Sigmoid colon (tissue), 4 donors: ENCODE measurements around the gene MLXIP.

ENCODE experiments used
- CTCF ChIP-seq, 4 experiments: fragments of 450-650 bp in 3 of 4; fragments of 200-600 bp in 1 of 4; IDR thresholded peaks; one replicate each; pipeline ENCODE4 v1.5.1; 2016 to 2019; ENCODE audit warnings: antibody characterized with exemption in 4 of 4, mild to moderate bottlenecking in 3 of 4, moderate library complexity in 2 of 4
- POLR2A ChIP-seq, 2 donors: fragments of 450-650 bp; IDR thresholded peaks; one replicate each; pipeline ENCODE4 v1.6.1; 2016; ENCODE audit warnings: antibody characterized with exemption in 2 of 2, mild to moderate bottlenecking in 2 of 2, moderate library complexity in 2 of 2
- POLR2AphosphoS5 ChIP-seq, 4 donors: sonication (generic); formaldehyde crosslinking; IDR thresholded peaks; one replicate each; pipeline ENCODE4 v1.6.1; 2017; ENCODE audit warnings: antibody characterized with exemption in 4 of 4

- no peak for TF ChIP-seq POLR2A (IDR thresholded peaks at IDR 0.05)
- TF ChIP-seq CTCF (IDR thresholded peaks at IDR 0.05): no peak
- TF ChIP-seq POLR2AphosphoS5 (IDR thresholded peaks at IDR 0.05): no peak
Observed at GRCh38 chr12:122184517-122184916, 106.0 kb downstream of the MLXIP start.
